SK-N-MC (cell line): Measurements from ENCODE around the gene CAMK2B.

Experiments used
- DNase-seq: peaks from one replicate; pipeline ENCODE4 v3.0.0-alpha.2; 2011; ENCODE audit warnings: low read depth, low spot score
- H3K27ac ChIP-seq: fragments of 200-600 bp; sonication (generic); 2 replicates; pipeline ENCODE4 v1.5.1; 2016; ENCODE audit warnings: mixed run types
- H3K36me3 ChIP-seq: fragments of 200-600 bp; sonication (generic); 2 replicates; pipeline ENCODE4 v1.6.1; 2017; ENCODE audit warnings: antibody characterized with exemption, low read length, mixed read lengths; ENCODE audit not compliant: insufficient read depth
- H3K4me3 ChIP-seq: fragments of 200-600 bp; sonication (generic); 2 replicates; pipeline ENCODE4 v1.5.1; 2016
- H3K9ac ChIP-seq: fragments of 200-600 bp; sonication (generic); 2 replicates; pipeline ENCODE4 v1.8.0; 2017; ENCODE audit warnings: mixed run types, mixed read lengths; ENCODE audit not compliant: insufficient read length
- H3K9me3 ChIP-seq: fragments of 200-600 bp; sonication (generic); 2 replicates; pipeline ENCODE4 v1.6.1; 2017; ENCODE audit warnings: low read depth, mild to moderate bottlenecking, antibody characterized with exemption, low read length, moderate library complexity, mixed read lengths
- EZH2 ChIP-seq: fragments of 200-600 bp; sonication (generic); IDR thresholded peaks from one replicate; pipeline ENCODE4 v1.6.1; 2017; ENCODE audit warnings: antibody characterized with exemption
- FOXP2 ChIP-seq: optimal IDR thresholded peaks from 2 replicates; pipeline ENCODE3; 2011; ENCODE audit warnings: mild to moderate bottlenecking, moderate library complexity; ENCODE audit not compliant: insufficient read depth; ENCODE audit errors: extremely low read length, control extremely low read depth
- POLR2AphosphoS5 ChIP-seq: IDR thresholded peaks from 2 replicates; pipeline ENCODE4 v1.6.1; 2012; ENCODE audit warnings: mild to moderate bottlenecking, low read depth, low read length, borderline replicate concordance

CAMK2B gene

DNA sequence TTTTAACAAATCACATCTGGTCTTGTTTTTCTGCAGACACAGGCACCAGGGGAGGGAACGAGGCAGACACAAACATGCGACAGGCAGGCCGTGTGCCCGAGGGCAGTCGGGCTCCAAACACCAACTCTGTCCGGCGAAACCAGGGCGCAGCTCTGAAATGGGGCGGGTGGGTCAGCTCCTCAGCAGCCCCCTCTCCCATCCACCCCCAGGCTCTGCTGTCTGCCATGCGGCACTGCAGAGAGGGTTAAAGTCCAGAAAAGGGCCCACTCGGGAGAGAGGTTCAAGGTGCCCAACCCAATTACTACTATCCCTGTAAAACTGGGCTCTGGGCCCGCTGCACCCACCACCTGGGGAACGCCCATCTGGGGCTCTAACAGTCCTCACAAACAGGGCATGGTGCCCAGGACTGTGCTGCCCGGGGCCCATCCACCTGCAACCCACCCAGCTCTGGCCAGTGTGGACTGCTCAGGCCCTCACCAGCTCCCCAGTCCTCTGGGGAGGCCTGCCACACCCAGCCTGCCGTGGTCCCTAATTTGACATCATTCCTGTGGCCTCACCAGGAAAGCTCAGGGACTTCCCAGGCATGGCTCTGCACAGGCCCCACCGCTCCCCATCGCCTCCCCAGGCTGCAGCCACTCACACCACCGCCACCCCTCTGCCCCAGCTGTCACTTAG is 105.9 kb downstream of the CAMK2B start:
- no peak overlapping the region for H3K4me3 ChIP-seq
- no peaks in the 10 kb centered on the region for H3K36me3 ChIP-seq
- H3K27ac ChIP-seq: no peak overlapping the region
- no peak for DNase-seq
- H3K9me3 ChIP-seq: no peaks in the 10 kb centered on the region
- H3K9ac ChIP-seq: no peak overlapping the region
- TF ChIP-seq POLR2AphosphoS5 (no peak), FOXP2 (no peak), EZH2 (no peak)

DNA sequence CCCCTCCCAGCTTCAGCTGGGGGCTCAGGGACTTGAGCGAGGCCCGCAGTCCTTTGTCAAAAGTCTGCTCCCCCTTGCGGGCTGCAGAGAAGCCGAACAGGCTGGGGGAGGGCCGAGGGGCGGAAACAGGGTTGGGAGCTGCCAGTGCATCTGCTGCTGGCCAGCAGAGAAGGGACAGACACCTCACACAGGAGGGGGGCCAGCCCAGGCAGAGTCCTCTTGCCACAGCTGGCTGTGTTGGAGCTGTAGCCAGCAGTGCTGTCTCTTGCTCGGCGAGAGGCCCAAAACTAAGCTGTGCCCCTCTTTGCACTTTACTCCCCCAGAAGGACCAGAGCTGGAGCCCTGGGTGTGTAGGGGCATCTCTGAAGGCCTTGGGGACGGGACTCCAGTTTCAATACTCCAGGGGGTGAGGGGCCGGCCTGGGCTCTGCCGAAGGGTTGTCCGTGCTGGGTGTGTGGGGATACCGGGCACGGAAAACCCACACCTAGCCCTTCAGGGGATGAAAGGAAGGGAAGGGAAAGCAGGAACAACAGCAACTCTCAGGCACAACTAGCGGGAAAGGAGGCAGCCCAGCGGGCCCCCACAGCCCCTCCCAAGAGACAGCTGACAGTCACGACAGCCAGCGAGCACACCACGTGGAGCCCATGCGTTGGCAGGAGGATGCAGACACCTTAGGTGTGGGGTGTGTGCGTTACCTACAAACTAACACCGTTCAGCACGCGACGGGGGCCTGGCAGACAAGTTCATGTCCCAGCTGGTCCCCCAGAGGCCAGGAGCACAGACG is 106.8 kb downstream of the CAMK2B start:
- H3K4me3 ChIP-seq: no peak overlapping the region
- no peak overlapping the region for H3K9ac ChIP-seq
- no peak for TF ChIP-seq EZH2
- no peak for TF ChIP-seq FOXP2
- TF ChIP-seq POLR2AphosphoS5: no peak
- no peaks in the 10 kb centered on the region for H3K9me3 ChIP-seq
- no peak for DNase-seq
- H3K27ac ChIP-seq: no peak overlapping the region
- H3K36me3 ChIP-seq: no peaks in the 10 kb centered on the region

DNA sequence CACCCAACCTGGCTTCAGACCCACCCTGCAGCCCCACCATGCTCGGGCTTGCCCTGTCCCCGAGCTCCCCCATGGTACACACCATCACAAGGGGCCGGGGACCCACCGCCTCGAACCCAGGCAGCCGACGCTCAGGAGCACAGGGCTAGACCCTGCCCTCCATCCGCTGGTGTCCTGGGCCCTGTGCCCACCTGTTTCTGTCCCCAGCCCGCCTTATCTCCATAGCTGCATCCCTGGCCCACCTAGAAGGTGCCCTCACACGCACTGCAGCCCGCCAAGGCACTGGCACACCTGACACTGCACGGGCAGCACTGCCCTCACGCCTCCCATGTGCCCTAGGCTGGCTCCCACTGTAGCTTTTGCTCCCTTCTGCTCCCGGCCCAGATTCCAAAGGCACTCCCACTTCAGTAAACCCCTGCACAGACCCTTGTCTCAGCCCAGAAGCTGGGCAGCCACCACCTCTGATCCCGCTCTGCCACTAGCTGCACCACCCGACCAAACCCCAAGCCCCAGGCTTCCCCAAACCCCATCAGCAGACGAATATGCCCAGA is 107.5 kb downstream of the CAMK2B start:
- Histone ChIP-seq H3K9ac (no peak overlapping the region), H3K36me3 (peaks cover 3% of the 10 kb centered on the region; the same call in 1 of the 2 replicates), H3K9me3 (no peaks in the 10 kb centered on the region), H3K27ac (no peak overlapping the region), H3K4me3 (no peak overlapping the region)
- no peak for TF ChIP-seq FOXP2
- TF ChIP-seq POLR2AphosphoS5: no peak
- no peak for DNase-seq

DNA sequence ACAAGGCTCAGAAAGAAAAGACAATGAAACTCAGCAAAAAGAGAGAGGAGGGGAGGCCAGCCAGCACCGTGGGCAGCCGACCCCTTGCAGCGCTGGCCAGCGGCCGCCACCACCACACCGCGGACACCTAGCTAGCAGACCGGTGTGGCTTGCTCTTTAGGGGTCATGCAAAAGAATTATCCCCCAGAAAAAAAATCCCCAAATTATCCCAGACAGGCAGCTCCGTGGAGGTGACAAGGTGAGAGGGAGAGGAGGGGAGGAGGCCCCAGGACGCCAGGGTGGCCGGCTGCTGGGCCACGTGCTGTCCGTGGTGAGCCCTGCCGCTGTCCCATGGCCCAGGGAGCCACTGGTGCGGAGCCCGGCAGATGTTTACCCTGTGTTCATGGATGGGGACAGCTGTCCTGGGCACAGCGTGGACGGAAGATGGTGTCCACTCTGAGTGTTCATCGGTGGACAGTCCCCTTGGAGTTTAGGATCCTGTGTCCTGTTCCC is 108.1 kb downstream of the CAMK2B start:
- no peaks in the 10 kb centered on the region for H3K9me3 ChIP-seq
- TF ChIP-seq EZH2 (no peak), POLR2AphosphoS5 (no peak), FOXP2 (no peak)
- H3K9ac ChIP-seq: no peak overlapping the region
- no peak overlapping the region for H3K4me3 ChIP-seq
- DNase-seq: no peak
- H3K27ac ChIP-seq: no peak overlapping the region
- H3K36me3 ChIP-seq: peaks cover 4% of the 10 kb centered on the region; the same call in 1 of the 2 replicates

DNA sequence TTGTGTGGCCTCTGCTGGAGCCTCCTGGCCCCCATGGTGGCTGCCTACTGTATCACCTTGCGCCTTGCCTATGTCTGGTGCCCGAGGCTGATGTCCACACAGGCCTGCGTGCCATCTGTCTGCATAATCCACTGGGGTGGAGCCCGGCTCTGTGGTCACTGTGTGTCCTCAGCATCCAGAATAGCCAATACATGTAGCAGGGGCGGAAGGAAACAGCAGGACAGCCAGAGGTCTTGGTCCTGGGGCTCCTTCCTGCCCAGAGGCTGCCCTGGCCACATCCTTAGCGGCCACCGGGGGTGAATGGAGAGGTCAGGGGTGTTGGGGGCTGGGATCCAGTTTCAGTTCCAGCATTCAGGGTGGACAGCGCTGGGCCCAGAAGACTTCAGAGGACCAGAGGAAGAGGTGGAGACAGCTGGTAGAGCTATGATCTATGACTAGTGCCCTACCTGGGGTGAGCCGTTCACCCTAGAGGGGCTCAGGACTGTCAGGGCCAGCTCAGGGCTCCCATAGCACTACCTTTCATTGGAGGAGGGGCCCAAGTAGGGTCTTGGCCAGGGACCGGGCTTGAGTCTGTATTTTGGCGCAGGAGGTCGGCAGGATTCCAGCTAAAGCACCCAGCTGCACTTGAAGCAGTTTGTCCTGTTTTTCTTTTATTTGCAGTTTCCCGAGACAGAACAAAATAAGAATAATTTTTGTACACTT is 108.7 kb downstream of the CAMK2B start:
- H3K4me3 ChIP-seq: no peak overlapping the region
- TF ChIP-seq POLR2AphosphoS5: no peak
- TF ChIP-seq EZH2: no peak
- no peak for TF ChIP-seq FOXP2
- H3K9ac ChIP-seq: no peak overlapping the region
- H3K27ac ChIP-seq: no peak overlapping the region
- no peaks in the 10 kb centered on the region for H3K9me3 ChIP-seq
- H3K36me3 ChIP-seq: peaks cover 7% of the 10 kb centered on the region; the same call in 1 of the 2 replicates
- DNase-seq: no peak

DNA sequence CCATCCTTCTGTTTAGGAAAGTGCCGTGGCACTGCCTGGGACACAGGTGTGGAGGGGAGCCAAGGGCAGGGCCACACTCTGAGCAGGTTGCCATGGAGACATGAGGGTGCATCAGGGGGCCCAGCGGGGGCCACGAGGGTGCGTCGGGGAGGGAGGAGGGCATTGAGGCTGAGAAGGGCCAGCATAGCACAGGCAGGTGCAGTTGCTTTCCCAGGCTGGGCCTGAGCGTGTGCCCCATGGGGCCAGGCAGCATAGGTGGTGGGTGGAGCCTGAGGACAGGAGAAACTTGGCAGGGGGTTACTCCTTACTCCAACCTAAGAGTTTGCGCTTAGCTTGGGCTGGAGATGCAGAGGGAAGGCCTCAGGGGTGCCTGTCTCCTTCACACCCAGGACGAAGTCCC is 109.4 kb downstream of the CAMK2B start:
- TF ChIP-seq EZH2: no peak
- TF ChIP-seq FOXP2: no peak
- no peak for TF ChIP-seq POLR2AphosphoS5
- Histone ChIP-seq H3K36me3 (peaks cover 8% of the 10 kb centered on the region; the same call in 1 of the 2 replicates), H3K4me3 (no peak overlapping the region), H3K9ac (no peak overlapping the region), H3K27ac (no peak overlapping the region), H3K9me3 (no peaks in the 10 kb centered on the region)
- no peak for DNase-seq

DNA sequence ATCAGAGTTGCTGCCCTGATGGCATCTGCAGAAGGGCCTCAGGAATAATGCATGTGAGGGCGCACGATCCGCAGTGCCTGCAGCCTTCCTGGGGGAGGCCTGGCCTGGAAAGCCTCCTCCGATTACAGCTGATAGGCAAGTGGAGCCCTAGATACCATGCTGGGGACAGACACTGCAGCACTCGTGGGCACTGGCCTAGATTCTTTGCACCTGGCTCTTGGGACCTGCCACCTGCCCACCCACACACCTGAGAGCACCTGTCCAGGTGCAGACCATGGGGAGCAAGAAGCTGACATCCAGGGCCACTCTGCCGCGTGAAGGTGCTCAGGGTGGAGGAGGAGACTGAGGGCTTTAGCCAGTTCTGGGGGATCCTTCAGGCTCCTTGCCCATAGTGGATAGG is 109.9 kb downstream of the CAMK2B start:
- TF ChIP-seq POLR2AphosphoS5 (no peak), EZH2 (no peak), FOXP2 (no peak)
- Histone ChIP-seq H3K27ac (no peak overlapping the region), H3K9me3 (no peaks in the 10 kb centered on the region), H3K36me3 (peaks cover 13% of the 10 kb centered on the region; the same call in 1 of the 2 replicates), H3K9ac (no peak overlapping the region), H3K4me3 (no peak overlapping the region)
- DNase-seq: no peak
